Measurements from ENCODE around the gene RABGGTA.

DNA sequence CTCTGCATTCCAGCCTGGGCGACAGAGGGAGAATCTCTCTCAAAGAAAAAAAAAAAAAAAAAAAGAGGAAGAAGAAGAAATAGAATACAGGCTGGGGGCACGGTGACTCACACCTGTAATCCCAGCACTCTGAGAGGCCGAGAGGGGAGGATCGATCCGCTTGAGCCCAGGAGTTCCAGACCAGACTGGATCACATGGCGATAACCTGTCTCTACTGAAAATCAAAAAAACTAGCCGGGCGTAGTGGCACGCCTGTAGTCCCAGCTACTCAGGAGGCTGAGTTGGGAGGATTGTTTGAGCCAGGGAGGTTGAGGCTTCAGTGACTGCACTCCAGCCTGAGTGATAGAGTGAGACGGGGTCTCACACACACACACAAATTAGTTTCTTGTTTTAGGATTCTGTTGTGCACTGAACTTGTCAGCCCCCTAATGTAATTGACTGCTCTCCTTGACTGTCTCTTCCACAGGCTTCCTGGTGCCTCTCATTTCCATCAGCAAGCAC lies 28.0 kb downstream of the RABGGTA start:
- TF ChIP-seq, protein P1, sequence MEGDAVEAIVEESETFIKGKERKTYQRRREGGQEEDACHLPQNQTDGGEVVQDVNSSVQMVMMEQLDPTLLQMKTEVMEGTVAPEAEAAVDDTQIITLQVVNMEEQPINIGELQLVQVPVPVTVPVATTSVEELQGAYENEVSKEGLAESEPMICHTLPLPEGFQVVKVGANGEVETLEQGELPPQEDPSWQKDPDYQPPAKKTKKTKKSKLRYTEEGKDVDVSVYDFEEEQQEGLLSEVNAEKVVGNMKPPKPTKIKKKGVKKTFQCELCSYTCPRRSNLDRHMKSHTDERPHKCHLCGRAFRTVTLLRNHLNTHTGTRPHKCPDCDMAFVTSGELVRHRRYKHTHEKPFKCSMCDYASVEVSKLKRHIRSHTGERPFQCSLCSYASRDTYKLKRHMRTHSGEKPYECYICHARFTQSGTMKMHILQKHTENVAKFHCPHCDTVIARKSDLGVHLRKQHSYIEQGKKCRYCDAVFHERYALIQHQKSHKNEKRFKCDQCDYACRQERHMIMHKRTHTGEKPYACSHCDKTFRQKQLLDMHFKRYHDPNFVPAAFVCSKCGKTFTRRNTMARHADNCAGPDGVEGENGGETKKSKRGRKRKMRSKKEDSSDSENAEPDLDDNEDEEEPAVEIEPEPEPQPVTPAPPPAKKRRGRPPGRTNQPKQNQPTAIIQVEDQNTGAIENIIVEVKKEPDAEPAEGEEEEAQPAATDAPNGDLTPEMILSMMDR (IDR thresholded peaks at IDR 0.05): no peak
- no peak for TF ChIP-seq POLR2A (IDR thresholded peaks at IDR 0.05)

Measured in ovary (tissue), 3 donors.